ENCODE measurements around the gene DUSP10. TPM values are rescaled to one million over a fixed set of nuclear protein-coding genes. Genes with fewer than 3 reads are reported as not detected.

DUSP10 gene
- total RNA-seq, 4 donors from 2014 or later, result 2.9 to 7.0 (median 5.9) TPM

- Histone ChIP-seq H3K27ac (peak overlapping the region; percentile 74 to 78 (median 77)), H3K9me3 (no peaks in the 10 kb centered on the region), H3K4me1 (peaks cover 65 to 70% of the 10 kb centered on the region in 2 donors), H3K4me3 (no peak overlapping the region), H3K27me3 (no peaks in the 10 kb centered on the region), H3K36me3 (peaks cover 0 to 6% of the 10 kb centered on the region in 2 donors)
- TF ChIP-seq POLR2A (IDR thresholded peaks at IDR 0.05), result no peak
- no peak for TF ChIP-seq CTCF (IDR thresholded peaks at IDR 0.05 in 4 of 5, conservative IDR thresholded peaks at IDR 0.05 in 1 of 5)
- intact Hi-C loops (cut with DNase I; ENCODE audit: low total_unique reads) (loop anchor here (2.0 kb wide), 1 partner anchor 34 kb away; the partner anchor contains the start of gene DUSP10), in situ Hi-C loops (cut with MboI; ENCODE audit: low sequenced_read_pairs in 4 of 4) (no loop called here)
- DNase-seq (peak in 1 of 2 donors; percentile 38), ATAC-seq (peak; percentile 14 to 37)
Measured at GRCh38 chr1:221708987-221709386, 32.9 kb downstream of the DUSP10 start.

GRCh38 chr1:221708076-221708571, 33.8 kb downstream of the DUSP10 start:
- no peak for TF ChIP-seq CTCF (IDR thresholded peaks at IDR 0.05 in 4 of 5, conservative IDR thresholded peaks at IDR 0.05 in 1 of 5)
- TF ChIP-seq POLR2A (IDR thresholded peaks at IDR 0.05), result no peak

DNA sequence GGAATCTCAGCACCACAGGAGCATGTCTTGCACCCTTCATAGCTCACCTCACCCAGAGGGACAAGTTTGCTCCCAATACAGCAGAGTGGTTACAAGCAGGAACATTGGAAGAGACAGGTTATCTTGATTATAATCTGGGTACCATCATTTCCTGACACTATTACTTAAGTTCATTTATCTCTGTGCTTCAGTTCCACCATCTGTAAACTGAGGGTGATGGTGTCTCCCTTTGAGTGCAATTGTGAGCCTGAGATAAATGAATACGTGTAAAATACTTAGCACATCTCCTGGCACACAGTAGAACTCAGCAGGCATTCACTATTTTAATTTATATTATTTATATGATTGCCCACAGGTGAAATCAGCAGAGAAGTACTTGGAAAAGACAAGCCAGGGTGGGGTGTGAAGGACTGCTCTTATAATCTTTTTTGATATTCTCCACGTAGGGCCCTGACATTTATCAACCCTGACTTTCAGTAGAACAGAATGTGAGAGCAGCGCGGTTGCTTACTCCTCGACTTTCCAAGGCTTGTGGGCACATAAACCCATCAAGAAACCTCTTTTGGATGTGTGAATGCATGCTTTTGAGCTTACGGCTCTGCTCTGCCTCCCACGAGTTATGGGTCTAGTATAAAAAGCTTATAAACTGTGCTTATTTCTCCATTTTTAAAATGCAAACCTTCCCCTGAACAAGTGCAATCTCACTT, 34.9 kb downstream of the DUSP10 start:
- ATAC-seq (no peak), DNase-seq (no peak)
- intact Hi-C loops (cut with DNase I; ENCODE audit: low total_unique reads), result no loop called here
- no peak overlapping the region for H3K4me3 ChIP-seq
- H3K4me1 ChIP-seq, result peaks cover 46 to 55% of the 10 kb centered on the region in 2 donors
- in situ Hi-C loops (cut with MboI; ENCODE audit: low sequenced_read_pairs in 4 of 4), result no loop called here
- no peaks in the 10 kb centered on the region for H3K27me3 ChIP-seq
- H3K9me3 ChIP-seq, result no peaks in the 10 kb centered on the region
- peak overlapping the region; percentile 4 to 78 (median 77) for H3K27ac ChIP-seq
- TF ChIP-seq CTCF (IDR thresholded peaks at IDR 0.05 in 4 of 5, conservative IDR thresholded peaks at IDR 0.05 in 1 of 5), result no peak
- TF ChIP-seq POLR2A (IDR thresholded peaks at IDR 0.05), result no peak
- peaks cover 0 to 13% of the 10 kb centered on the region in 2 donors for H3K36me3 ChIP-seq

More at GRCh38 chr1:221708076-221708571, 33.8 kb downstream of the DUSP10 start:
- Histone ChIP-seq H3K36me3 (peaks cover 0 to 8% of the 10 kb centered on the region in 2 donors), H3K4me1 (peaks cover 56 to 65% of the 10 kb centered on the region in 2 donors), H3K27me3 (no peaks in the 10 kb centered on the region), H3K9me3 (no peaks in the 10 kb centered on the region), H3K27ac (peak overlapping the region; percentile 74 to 78 (median 77)), H3K4me3 (peak overlapping the region in 1 of 4 donors; percentile 9)
- intact Hi-C loops (cut with DNase I; ENCODE audit: low total_unique reads), result loop anchor here (2.0 kb wide), 1 partner anchor 35 kb away; the partner anchor contains the start of gene DUSP10
- in situ Hi-C loops (cut with MboI; ENCODE audit: low sequenced_read_pairs in 4 of 4), result no loop called here
- ATAC-seq (peak; percentile 38 to 83), DNase-seq (peak in 1 of 2 donors; percentile 33)

- peaks cover 0 to 18% of the 10 kb centered on the region in 2 donors for H3K36me3 ChIP-seq
- H3K9me3 ChIP-seq, result no peaks in the 10 kb centered on the region
- DNase-seq (no peak), ATAC-seq (no peak)
- no peak overlapping the region for H3K4me3 ChIP-seq
- no peaks in the 10 kb centered on the region for H3K27me3 ChIP-seq
- peak overlapping the region in 3 of 4 donors; percentile 1 to 77 (median 77) for H3K27ac ChIP-seq
- TF ChIP-seq CTCF (IDR thresholded peaks at IDR 0.05 in 4 of 5, conservative IDR thresholded peaks at IDR 0.05 in 1 of 5) (no peak), POLR2A (IDR thresholded peaks at IDR 0.05) (no peak)
- H3K4me1 ChIP-seq, result peaks cover 38 to 46% of the 10 kb centered on the region in 2 donors
- in situ Hi-C loops (cut with MboI; ENCODE audit: low sequenced_read_pairs in 4 of 4), result no loop called here
- intact Hi-C loops (cut with DNase I; ENCODE audit: low total_unique reads), result no loop called here
Measured at GRCh38 chr1:221706191-221706590, 35.7 kb downstream of the DUSP10 start.
